HepG2 (cell line): ENCODE data around the gene NEK8. TPM values are rescaled to one million over a fixed set of nuclear protein-coding genes. Genes with fewer than 3 reads are reported as not detected.

Experiments
- ERF ChIP-seq: IDR thresholded peaks from 2 replicates; pipeline ENCODE4 v1.6.1; 2018; ENCODE audit warnings: missing biosample characterization, missing genetic modification reagents
- FOSL2 ChIP-seq: sonication (generic); formaldehyde crosslinking; IDR thresholded peaks from 2 replicates; pipeline ENCODE4 v1.4.0; 2020; ENCODE audit warnings: missing genetic modification reagents
- SMARCC2 ChIP-seq: fragments of 450-650 bp; IDR thresholded peaks from 2 replicates; pipeline ENCODE4 v1.6.1; 2017; ENCODE audit warnings: antibody characterized with exemption, mild to moderate bottlenecking
- SNAI1 ChIP-seq: sonication (generic); formaldehyde crosslinking; IDR thresholded peaks from 2 replicates; pipeline ENCODE4 v1.5.0; 2020; ENCODE audit warnings: mild to moderate bottlenecking, missing genetic modification reagents, borderline replicate concordance
- SRSF4 ChIP-seq: fragments of 200-400 bp; formaldehyde crosslinking; IDR thresholded peaks from one replicate; pipeline ENCODE4 v1.6.1; 2018; ENCODE audit warnings: mild to moderate bottlenecking, low read depth, low read length, moderate library complexity; ENCODE audit not compliant: poor library complexity, severe bottlenecking
- TOPORS ChIP-seq: sonication (generic); formaldehyde crosslinking; IDR thresholded peaks from 2 replicates; pipeline ENCODE4 v1.8.0; 2023; ENCODE audit warnings: mild to moderate bottlenecking, missing genetic modification reagents
- ZNF382 ChIP-seq: sonication (generic); formaldehyde crosslinking; IDR thresholded peaks from 2 replicates; pipeline ENCODE4 v1.5.0; 2020; ENCODE audit warnings: missing genetic modification reagents, mild to moderate bottlenecking, borderline replicate concordance
- ZNF724P ChIP-seq: sonication (generic); formaldehyde crosslinking; IDR thresholded peaks from 2 replicates; pipeline ENCODE4 v1.8.0; 2022; ENCODE audit warnings: missing genetic modification reagents, borderline replicate concordance
- polyA plus RNA-seq, 8 experiments: library from polyadenylated mRNA; depleted of rRNA in 3 of 8; stranded (reverse) in 7 of 8; unstranded in 1 of 8; fragments of >200 nt; fragmentation: Illumina TruSeq in 4 of 8; extraction: Trizol in 4 of 8; gene quantifications; 2 replicates each; pipeline versions ENCODE4 v1.2.1 to v1.2.3, GENCODE V29; 2011 to 2016; ENCODE audit warnings: low read depth in 4 of 8, missing spikeins in 1 of 8, mixed read lengths in 1 of 8; ENCODE audit not compliant: insufficient read depth in 1 of 8
- total RNA-seq, 5 experiments: library from RNA; depleted of rRNA; stranded (reverse); fragments of >200 nt; fragmentation: Illumina TruSeq; extraction: Trizol; gene quantifications; 2 replicates each; pipeline ENCODE4 v1.2.3, GENCODE V29; 2016; ENCODE audit warnings: low read depth in 1 of 5
- TF ChIP-seq, protein P1 (sequence below): sonication (generic); formaldehyde crosslinking; IDR thresholded peaks from 2 replicates; pipeline ENCODE4 v1.4.0; 2020; ENCODE audit warnings: missing genetic modification reagents, mild to moderate bottlenecking, borderline replicate concordance
- TF ChIP-seq, protein P2 (sequence below): sonication (generic); formaldehyde crosslinking; IDR thresholded peaks from 2 replicates; pipeline ENCODE4 v1.8.0; 2022; ENCODE audit warnings: missing genetic modification reagents, mild to moderate bottlenecking, borderline replicate concordance
- TF ChIP-seq, protein P3 (sequence below): sonication (generic); formaldehyde crosslinking; IDR thresholded peaks from 2 replicates; pipeline ENCODE4 v1.9.0; 2021; ENCODE audit warnings: missing genetic modification reagents, mild to moderate bottlenecking, borderline replicate concordance
- TF ChIP-seq, protein P4 (sequence below): sonication (generic); formaldehyde crosslinking; IDR thresholded peaks from 2 replicates; pipeline ENCODE4 v1.4.0; 2020; ENCODE audit warnings: mild to moderate bottlenecking, missing genetic modification reagents

The NEK8 gene
- total and polyA plus RNA-seq, 2 of the 13 experiments (the other 11 are each of a cell fraction or from before 2014, with no cell fraction given) = 5.8 to 13.5 TPM

DNA sequence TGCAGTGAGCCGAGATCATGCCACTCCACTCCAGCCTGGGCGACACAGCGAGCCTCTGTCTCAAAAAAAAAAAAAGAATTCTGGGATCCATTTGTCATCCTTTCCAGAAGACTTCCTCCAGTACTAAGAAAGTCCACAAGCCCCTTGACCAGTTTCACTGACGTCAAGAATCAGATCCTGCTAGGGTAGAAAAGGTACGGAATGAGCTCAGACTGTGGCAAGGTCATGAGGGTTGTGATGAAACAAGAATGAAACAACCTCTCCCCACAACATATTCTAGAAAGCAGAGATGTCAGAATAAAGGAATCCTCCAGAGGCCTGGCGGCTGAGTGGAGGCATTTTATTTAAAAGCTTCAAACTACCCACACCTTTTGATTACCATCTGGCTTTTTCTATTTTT lies 45.1 kb downstream of the NEK8 start (continued):
- TF ChIP-seq, protein P1, sequence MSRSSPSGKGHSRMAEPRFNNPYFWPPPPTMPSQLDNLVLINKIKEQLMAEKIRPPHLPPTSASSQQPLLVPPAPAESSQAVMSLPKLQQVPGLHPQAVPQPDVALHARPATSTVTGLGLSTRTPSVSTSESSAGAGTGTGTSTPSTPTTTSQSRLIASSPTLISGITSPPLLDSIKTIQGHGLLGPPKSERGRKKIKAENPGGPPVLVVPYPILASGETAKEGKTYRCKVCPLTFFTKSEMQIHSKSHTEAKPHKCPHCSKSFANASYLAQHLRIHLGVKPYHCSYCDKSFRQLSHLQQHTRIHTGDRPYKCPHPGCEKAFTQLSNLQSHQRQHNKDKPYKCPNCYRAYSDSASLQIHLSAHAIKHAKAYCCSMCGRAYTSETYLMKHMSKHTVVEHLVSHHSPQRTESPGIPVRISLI = no peak
- no peak for TF ChIP-seq SMARCC2
- no peak for TF ChIP-seq FOSL2
- TF ChIP-seq TOPORS (CRISPR knock-in tag) = no peak
- TF ChIP-seq ZNF382 = no peak
- TF ChIP-seq, protein P2, sequence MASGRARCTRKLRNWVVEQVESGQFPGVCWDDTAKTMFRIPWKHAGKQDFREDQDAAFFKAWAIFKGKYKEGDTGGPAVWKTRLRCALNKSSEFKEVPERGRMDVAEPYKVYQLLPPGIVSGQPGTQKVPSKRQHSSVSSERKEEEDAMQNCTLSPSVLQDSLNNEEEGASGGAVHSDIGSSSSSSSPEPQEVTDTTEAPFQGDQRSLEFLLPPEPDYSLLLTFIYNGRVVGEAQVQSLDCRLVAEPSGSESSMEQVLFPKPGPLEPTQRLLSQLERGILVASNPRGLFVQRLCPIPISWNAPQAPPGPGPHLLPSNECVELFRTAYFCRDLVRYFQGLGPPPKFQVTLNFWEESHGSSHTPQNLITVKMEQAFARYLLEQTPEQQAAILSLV (CRISPR knock-in tag) = no peak
- no peak for TF ChIP-seq SRSF4
- no peak for TF ChIP-seq ZNF724P (CRISPR knock-in tag)
- TF ChIP-seq SNAI1 = no peak
- TF ChIP-seq, protein P3, sequence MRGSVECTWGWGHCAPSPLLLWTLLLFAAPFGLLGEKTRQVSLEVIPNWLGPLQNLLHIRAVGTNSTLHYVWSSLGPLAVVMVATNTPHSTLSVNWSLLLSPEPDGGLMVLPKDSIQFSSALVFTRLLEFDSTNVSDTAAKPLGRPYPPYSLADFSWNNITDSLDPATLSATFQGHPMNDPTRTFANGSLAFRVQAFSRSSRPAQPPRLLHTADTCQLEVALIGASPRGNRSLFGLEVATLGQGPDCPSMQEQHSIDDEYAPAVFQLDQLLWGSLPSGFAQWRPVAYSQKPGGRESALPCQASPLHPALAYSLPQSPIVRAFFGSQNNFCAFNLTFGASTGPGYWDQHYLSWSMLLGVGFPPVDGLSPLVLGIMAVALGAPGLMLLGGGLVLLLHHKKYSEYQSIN = no peak
- TF ChIP-seq, protein P4, sequence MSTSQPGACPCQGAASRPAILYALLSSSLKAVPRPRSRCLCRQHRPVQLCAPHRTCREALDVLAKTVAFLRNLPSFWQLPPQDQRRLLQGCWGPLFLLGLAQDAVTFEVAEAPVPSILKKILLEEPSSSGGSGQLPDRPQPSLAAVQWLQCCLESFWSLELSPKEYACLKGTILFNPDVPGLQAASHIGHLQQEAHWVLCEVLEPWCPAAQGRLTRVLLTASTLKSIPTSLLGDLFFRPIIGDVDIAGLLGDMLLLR (CRISPR knock-in tag) = no peak
- no peak for TF ChIP-seq ERF
